Activated effector memory CD4-positive, alpha-beta T cell treated with anti-CD3 and anti-CD28 coated beads, Interleukin-2, amount 50 U/mL, for 16 hours (primary cell): ENCODE data around the gene FHIT.

Experiments used
- DNase-seq: peaks from one replicate; pipeline ENCODE4 v3.0.0-alpha.2; 2020

The FHIT gene

GRCh38 chr3:59769127-59769750 lies 1482.0 kb downstream of the FHIT start:
- DNase-seq, result no peak

DNA sequence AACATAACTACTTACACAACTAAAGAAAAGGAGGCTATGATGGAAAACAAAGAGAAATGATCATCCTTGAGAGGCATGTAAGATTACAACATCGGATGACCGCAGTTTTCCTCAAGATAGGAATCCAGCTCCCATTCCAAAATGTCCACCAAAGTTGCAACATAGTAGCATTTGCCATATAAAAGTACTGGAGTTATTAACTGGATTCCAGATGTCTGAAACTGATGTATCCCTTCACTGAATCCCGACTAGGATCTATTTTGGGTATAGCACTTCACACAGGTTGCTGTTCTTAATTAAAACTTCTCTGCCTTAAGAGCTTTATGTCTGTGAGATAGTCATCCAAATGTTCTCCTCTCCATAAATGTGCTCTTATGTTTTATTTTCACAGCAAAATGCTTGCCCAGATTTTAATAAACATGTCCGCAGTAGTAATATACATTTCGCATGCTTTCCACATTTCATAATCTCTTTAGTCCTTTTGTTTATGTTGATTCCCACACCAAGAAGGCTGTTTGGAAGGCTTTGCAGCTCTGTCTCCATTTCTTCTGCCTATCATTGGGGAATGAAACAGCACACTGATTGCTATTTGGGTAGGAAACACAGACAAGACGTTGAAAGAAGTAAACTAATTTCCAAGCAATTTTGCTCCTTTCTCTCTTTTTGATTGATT lies 1484.9 kb downstream of the FHIT start:
- no peak for DNase-seq

GRCh38 chr3:59764171-59764570 lies 1487.1 kb downstream of the FHIT start:
- DNase-seq, result no peak

DNA sequence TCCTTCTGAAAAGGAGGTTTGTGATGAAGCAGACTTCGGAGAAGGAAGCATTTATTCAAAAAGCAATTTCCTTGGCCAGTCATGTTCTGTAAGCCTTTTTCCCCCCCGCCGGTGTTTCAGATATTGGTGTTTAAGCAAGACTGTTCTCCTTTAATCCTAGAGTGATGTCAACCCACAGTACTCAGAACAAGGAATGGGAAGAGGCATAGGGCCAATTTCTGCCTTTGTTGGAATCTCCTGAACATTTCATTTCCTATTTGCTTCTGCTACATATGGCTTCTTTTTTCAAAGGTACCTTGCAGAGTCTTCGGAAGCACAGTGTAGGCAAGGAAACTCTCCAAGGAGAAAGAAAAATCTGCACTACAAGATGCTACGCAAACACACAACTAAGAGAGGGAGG lies 1488.3 kb downstream of the FHIT start:
- DNase-seq, result no peak

DNA sequence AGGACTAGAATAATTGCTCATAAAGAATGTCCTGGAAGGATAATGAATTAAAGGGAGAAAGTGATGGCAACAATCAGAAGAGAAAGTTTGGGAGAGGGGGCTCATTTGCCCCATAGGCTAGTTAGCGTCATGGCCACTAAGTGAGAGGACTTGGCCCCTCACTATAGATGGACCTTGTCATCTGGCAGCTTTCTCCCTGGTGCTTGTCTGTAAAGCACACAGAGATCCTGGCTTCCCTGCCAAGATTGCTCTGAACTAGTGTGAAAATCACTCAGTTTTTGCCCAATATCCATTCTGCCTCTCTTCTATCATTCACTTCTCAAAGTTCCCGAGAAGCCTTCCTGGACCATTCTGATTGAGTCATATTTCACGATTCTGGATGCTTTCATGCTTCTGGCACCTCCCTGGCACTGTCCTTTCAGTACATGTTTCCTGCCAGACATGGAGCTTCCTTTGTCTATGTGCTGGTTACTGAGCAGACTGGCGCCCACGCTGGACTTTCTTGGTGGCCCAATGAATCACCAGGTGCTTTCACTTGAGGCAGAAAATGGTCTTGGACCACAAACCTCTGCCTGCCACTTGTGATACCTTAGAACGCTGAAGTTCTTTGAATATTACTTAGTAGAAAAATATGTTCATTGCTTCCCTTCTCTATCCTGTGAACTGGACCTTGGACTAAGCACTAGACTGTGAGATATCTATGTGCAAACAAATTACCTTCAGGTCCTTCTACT lies 1491.8 kb downstream of the FHIT start:
- DNase-seq, result no peak

DNA sequence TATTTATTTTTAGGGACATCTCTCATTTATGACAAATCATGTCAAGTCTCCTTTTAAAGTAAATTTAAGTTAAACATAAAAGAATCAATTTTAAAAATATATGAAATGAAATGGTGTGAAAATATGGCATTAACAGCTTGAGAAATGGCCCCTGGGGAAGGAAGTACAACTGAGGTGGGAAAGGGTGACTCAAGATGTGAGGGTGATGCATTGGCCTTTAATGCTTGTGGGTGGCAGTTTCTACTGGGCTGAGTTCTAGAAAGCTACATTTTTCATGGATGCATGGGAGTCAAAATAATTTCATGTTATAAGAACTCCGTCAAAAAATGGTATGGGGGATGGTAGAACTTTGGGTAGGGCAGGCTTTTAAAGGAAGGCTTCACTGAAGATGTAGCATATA lies 1492.6 kb downstream of the FHIT start:
- no peak for DNase-seq

DNA sequence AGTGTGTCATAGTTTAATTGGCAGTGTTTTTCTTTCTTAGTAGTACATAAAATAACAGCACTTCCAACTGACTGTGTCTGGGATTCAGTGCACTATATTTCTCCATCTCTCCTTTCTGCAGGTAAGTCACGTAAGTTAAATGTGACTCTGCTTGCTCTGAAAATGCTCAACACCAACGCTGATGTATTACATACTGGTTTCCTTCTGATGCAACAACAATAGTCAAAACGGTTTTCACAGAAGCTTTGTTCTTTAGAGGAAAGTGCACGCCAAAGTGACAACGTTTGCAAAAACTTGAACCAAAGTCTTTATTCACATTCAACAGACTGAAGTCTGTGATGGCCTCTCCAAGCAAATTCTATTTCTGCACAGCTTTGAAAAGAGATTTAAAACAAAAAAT lies 1494.3 kb downstream of the FHIT start:
- DNase-seq, result no peak

DNA sequence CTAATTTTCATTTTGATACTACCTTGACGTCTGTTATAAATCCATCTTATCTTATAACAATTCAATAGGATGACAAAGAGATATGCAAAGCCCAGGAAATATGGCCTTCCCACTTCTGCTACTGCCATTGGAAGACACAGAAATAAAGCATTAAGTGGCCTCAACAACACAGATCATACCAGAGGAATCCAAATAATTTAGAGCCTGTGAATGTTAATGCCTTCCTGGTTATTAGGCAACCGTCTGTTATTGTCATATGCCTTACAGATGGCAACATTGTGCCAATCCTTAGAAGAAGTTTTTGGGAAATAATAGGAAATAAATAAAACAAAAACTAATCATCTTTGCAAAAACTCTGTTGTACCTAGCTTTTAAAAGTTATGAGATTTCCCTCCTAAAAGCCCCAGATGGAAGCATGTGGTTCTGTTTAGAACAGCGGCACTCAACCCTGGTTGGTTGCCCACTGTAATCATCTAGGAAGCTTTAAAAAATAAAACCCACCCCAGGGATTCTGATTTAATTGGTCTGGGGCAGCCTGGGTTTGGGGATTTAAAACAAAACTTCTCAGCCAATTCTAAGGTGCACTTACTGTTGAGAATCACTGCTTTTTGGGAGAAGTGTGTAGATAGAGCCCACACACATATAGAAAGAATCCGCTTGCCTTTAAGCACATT lies 1496.7 kb downstream of the FHIT start:
- DNase-seq, result no peak

DNA sequence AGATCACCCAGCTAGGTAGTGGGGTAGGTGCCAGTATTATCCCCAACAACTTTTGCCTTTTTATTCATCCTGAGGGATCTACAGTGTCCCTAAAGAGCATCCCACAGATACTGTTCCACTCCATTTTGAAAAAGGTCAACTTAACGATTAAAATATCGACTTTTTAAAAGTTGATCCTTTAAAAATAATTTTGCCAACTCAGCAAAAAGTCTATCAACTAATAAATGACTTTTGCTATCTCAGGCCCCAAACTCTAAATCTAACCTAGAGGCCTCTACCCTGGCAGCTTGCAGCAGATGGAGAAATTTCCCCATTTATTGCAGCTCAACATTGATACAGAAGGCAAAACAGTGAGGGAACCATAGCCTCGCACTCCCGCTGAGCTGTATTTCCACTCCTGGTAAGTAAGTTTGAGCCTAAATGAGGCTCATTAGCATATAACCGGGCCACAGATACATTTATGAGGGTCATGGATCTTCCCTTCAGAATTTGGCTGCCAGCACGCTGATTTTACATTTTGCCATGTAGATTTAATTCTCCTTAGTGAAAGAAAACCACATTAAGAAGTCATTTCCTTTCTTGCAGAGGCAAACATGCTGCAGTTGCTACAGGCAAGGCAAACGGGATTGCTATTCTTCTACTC lies 1497.3 kb downstream of the FHIT start:
- DNase-seq, result no peak

- DNase-seq, result no peak
These were observed 1498.3 kb downstream of the FHIT start for GRCh38 chr3:59752925-59753324.

DNA sequence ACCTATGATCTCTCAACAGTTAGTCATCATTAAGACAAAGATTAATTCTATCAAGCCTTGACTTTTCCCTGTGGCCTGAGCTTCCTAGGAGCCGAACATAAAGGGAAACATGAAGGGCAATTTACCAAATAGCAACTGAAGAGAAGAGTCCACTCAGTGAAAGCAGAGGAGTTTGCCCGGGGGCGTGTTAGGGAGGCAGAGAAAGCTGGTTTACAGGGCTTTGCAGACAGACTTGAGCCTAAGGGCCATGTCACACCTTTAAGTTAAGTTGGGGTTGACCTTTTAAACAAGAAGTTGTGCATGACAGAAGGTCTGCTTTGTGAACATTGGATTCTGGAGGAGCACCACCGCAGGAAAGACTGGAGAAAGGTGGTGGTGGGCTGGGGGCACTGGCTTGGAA lies 1499.6 kb downstream of the FHIT start:
- no peak for DNase-seq

DNA sequence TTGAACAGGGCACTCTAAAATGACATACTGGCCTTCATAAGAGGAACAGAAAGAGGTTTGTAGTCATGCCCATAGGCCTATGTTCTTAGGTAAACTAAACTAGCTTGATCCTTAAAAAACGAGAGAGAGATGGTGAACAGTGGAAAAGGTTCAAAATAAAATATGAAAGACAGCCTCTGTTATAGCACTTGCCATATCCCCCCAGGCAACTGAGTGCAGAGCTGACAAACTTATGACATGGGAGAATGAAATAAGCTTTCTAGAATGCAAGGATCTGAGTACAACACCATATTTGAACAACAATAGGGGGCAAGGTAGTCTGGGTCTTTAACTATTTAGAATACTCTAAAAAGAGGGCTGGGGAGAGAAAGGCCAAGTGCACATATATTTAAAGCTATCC lies 1500.9 kb downstream of the FHIT start:
- no peak for DNase-seq

DNA sequence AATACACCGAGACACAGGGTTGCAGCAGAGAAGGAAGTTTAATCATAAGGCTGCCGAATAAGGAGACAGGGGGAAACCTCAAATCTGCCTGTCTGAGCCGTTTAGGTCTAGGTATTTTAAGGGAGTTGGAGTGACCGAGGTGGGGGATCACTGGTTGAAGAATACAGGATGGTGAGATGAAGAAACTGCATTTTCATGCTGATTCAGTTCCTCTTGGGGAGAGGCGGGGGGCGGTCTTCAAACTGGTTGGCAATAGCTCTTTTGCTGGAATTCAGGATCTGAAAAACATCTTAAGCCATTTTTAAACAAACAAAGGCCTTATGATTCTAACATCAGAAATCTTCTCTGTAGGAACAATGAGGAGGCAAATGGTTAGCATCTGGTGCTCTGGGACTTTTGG lies 1502.0 kb downstream of the FHIT start:
- no peak for DNase-seq

GRCh38 chr3:59746585-59746984 lies 1504.7 kb downstream of the FHIT start:
- no peak for DNase-seq

- no peak for DNase-seq
These were observed 1514.0 kb downstream of the FHIT start for GRCh38 chr3:59737241-59737640.

DNA sequence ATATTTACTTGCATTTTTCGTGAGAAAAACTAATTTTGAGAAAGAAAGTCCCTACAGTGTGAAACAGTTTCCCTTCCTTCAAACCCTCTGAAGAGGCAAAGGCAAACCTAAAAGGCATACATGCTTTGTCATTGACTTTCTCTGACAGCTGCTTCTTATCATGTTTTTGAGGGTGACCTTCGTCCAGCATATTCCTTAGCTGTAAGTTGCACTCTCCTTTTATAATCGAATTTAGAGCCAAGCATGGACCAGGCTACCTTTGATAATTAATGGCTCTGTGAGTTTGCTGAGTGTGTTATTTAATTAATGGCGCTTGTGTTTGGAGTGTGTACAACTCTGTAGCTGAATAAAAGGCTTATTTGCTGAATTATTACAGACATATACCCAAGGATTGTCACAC lies 1517.2 kb downstream of the FHIT start:
- DNase-seq, result no peak

DNA sequence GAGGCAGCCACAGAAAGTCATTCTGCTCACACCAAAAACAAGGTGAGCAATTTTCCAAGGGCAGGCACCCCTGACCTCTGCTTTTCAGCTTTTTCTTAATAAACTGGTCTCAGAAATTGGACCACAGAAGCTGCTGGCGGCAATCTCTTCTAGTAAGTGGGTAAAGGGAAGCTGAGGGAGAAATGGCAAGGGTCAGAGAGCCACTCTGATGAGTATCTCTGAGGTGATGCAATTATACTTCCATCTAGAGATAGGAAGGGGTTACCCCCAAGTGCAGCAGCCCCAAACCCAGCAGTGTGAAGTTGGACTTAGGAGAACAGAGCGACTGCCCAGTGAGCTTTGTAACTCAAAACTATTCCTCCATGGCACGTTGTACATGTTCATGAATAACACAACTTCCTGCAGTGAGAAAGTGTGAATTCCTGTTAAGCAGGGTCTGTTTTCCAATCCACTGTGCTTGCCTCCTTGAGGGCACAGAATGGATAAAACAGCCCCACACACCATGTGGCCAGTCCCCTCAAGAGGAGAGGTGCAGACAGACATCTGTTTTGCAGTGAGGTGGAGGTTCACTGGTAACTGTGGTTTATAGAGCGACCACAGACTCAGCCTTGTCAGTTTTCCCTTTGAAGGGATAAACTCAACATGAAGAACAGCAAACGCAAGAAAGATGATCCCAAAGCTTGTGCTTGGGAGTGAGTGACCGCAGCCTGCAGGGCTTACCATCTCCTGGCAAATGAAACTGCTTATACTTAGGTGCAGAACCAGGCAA lies 1518.0 kb downstream of the FHIT start:
- DNase-seq, result no peak

DNA sequence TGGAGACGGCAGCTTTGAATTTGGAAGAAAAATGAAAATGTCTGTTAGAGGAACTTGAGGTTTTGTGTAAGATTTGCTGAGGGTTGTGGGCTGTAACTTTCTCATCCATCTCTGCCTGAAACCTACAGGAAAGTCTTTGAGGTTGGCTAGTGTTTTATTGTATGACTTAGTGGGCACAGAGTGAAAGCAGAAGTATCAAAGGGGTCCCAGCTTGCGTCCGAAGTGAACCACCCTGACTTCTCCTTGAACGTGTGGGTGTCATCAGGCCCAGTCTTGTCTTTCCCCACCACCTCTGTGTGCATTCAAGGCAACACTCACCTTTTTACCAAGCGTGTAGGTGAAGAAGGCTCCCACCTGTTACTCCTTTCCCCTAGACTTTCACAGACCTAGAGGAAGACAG lies 1519.3 kb downstream of the FHIT start:
- no peak for DNase-seq

GRCh38 chr3:59730591-59730990 lies 1520.7 kb downstream of the FHIT start:
- DNase-seq, result no peak

DNA sequence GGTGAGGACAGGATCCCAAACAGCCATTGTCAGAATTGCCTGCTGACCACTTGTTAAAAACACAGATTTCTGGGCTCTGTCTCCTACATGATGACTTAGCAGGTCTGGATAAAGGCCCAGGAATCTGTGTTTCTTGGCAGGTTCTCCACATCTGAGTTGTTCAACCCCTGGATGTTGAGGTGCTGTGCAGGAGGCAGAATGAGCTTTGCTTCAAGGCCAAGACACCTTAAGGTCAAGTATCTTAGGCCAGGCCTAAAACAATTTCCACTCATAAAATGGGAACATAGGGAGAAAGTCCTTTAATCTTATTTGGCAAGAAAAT lies 1522.7 kb downstream of the FHIT start:
- DNase-seq, result no peak

GRCh38 chr3:59727902-59728586 lies 1523.2 kb downstream of the FHIT start:
- DNase-seq, result no peak

DNA sequence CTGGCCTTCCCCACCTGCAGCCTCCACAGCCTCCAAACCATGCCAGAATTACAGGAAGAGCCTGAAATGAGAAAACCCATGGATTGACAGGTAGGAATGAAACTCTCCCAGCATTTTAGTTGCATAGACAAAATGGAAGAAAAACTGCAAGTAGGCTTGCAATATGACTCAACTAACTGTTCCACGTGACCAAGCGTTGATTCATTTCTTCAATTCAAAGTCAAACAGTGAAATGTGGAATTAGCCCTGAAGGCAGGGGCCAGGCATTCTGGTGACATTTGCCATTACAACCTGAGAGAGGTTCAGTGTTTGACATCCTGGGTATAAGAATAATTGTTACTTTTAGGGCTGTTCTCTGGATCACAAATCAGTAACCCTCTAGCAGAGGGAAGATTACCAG lies 1525.0 kb downstream of the FHIT start:
- DNase-seq, result no peak
